GM19240 (cell line): ENCODE data around the gene SLC6A19.

Source experiments
- DNase-seq: peaks from one replicate; pipeline ENCODE4 v3.0.0; 2011; ENCODE audit warnings: low spot score; ENCODE audit not compliant: insufficient read length

Gene SLC6A19

GRCh38 chr5:1242733-1243486 lies 41.5 kb downstream of the SLC6A19 start:
- no peak for DNase-seq

- no peak for DNase-seq
Measured at GRCh38 chr5:1243487-1244130, 42.2 kb downstream of the SLC6A19 start.

- DNase-seq = no peak
Measured at GRCh38 chr5:1244255-1244654, 42.9 kb downstream of the SLC6A19 start.

GRCh38 chr5:1244976-1245375 lies 43.6 kb downstream of the SLC6A19 start:
- no peak for DNase-seq

GRCh38 chr5:1245905-1246576 lies 44.6 kb downstream of the SLC6A19 start:
- DNase-seq = no peak

GRCh38 chr5:1246711-1247431 lies 45.5 kb downstream of the SLC6A19 start:
- no peak for DNase-seq

GRCh38 chr5:1247811-1248210 lies 46.4 kb downstream of the SLC6A19 start:
- no peak for DNase-seq

- DNase-seq = no peak
Measured at GRCh38 chr5:1249366-1250280, 48.2 kb downstream of the SLC6A19 start.

- no peak for DNase-seq
Measured at GRCh38 chr5:1251678-1252580, 50.5 kb downstream of the SLC6A19 start.

GRCh38 chr5:1252681-1253080 lies 51.3 kb downstream of the SLC6A19 start:
- no peak for DNase-seq

- DNase-seq = no peak
Measured at GRCh38 chr5:1253456-1254105, 52.2 kb downstream of the SLC6A19 start.

GRCh38 chr5:1254196-1254595 lies 52.8 kb downstream of the SLC6A19 start:
- no peak for DNase-seq

GRCh38 chr5:1255081-1255561 lies 53.7 kb downstream of the SLC6A19 start:
- DNase-seq = no peak

GRCh38 chr5:1256776-1257175 lies 55.4 kb downstream of the SLC6A19 start:
- no peak for DNase-seq

- DNase-seq = no peak
Measured at GRCh38 chr5:1257363-1257762, 56.0 kb downstream of the SLC6A19 start.

GRCh38 chr5:1257841-1258240 lies 56.4 kb downstream of the SLC6A19 start:
- DNase-seq = no peak

GRCh38 chr5:1259806-1260480 lies 58.5 kb downstream of the SLC6A19 start:
- DNase-seq = no peak

GRCh38 chr5:1261643-1262042 lies 60.2 kb downstream of the SLC6A19 start:
- no peak for DNase-seq

- DNase-seq = no peak
Measured at GRCh38 chr5:1262381-1262780, 61.0 kb downstream of the SLC6A19 start.
